PC-9 (cell line): Measurements from ENCODE around the gene RPS15.

Experiments
- CTCF ChIP-seq: fragments of 200-600 bp; sonication (generic); conservative IDR thresholded peaks from 2 replicates; pipeline ENCODE4 v1.6.1; 2017; ENCODE audit warnings: mixed run types, antibody characterized with exemption, mild to moderate bottlenecking, moderate library complexity
- EZH2 ChIP-seq: fragments of 200-600 bp; sonication (generic); IDR thresholded peaks from 2 replicates; pipeline ENCODE4 v1.8.0; 2017; ENCODE audit warnings: antibody characterized with exemption, low read depth

DNA sequence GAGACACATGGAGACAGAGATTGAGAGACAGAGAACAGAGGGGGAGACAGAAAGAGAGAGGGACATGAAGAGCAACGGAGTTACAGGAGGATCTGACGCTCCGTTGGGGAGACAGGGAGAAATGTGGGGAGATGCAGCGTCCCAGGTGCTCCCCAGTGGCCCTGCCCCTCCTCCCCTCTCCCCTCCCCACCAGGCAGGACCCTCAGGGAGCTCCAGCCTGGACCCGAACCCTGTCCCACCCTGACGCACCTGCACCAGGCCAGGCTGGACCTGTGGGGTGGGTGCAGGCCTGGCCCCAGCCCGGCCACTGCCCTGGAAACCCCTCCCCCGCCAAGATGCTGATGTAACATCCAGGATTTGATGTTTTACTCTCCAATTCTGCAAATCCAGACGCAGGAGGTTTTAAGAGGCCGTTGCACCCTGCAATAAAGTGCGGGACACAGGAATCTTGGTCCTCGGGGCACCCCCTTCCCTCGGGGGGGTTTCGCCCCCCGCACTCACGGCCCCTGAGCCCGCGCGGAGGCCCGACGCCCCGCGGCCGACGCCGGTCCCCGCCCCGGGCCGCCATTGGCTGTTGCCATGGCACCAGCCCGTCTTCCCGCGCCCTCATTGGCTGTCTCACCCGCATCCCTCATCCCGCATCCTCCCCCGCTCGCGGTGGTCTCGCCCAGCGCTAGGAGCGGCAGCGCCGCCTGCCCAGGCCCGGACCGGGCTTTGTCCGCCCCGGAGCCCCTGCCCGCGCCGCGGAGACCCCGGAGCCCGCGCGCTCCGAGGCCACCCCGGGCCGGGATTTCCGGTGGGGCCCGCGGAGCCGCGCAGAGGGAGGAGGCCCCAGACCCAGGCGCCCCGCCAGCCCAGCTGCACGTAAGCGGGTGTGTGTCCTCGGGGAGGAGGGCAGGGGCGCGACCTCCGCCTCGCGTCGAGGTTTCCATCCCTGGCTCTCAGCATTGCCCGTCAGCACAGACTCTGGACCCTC, 11.6 kb downstream of the RPS15 start, which contains the start of gene APC2:
- TF ChIP-seq CTCF: no peak
- TF ChIP-seq EZH2: no peak
